Gastroesophageal sphincter (tissue), 3 donors: ENCODE measurements around the gene TCP1.

Experiments used
- EP300 ChIP-seq: sonication (generic); formaldehyde crosslinking; IDR thresholded peaks from one replicate; pipeline ENCODE4 v1.6.1; 2017; ENCODE audit warnings: antibody characterized with exemption, mild to moderate bottlenecking
- POLR2A ChIP-seq, 2 donors: fragments of 450-650 bp; IDR thresholded peaks; one replicate each; pipeline ENCODE4 v1.6.1; 2017; ENCODE audit warnings: antibody characterized with exemption in 2 of 2, mild to moderate bottlenecking in 2 of 2, moderate library complexity in 1 of 2
- TF ChIP-seq, protein P1 (sequence below), 4 experiments: fragments of 200-600 bp in 2 of 4; fragments of 450-650 bp in 2 of 4; sonication (generic) in 1 of 4; IDR thresholded peaks; one replicate each; pipeline ENCODE4 v1.5.1; 2017 to 2019; ENCODE audit warnings: antibody characterized with exemption in 4 of 4, mild to moderate bottlenecking in 2 of 4, moderate library complexity in 2 of 4

DNA sequence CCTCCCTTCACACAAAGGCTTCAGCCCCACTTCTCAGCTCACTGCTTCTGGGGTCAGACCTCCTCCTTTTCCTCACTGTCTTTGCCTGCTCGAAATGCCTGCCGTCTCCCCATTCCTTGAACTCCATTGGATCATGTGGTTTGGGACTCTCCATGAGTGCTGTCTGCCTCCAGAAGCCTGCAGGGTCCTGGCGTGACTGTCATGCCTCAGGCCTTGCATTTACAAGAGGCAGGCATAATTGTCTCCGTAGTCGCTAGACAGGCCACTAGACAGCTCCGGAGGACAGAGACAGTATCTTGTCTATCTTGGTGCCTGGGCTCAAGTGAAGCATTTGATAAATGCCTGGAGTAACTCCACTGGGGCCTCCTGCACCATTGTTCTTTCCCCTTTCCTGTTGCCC is 26.0 kb upstream of the TCP1 start:
- TF ChIP-seq, protein P1, sequence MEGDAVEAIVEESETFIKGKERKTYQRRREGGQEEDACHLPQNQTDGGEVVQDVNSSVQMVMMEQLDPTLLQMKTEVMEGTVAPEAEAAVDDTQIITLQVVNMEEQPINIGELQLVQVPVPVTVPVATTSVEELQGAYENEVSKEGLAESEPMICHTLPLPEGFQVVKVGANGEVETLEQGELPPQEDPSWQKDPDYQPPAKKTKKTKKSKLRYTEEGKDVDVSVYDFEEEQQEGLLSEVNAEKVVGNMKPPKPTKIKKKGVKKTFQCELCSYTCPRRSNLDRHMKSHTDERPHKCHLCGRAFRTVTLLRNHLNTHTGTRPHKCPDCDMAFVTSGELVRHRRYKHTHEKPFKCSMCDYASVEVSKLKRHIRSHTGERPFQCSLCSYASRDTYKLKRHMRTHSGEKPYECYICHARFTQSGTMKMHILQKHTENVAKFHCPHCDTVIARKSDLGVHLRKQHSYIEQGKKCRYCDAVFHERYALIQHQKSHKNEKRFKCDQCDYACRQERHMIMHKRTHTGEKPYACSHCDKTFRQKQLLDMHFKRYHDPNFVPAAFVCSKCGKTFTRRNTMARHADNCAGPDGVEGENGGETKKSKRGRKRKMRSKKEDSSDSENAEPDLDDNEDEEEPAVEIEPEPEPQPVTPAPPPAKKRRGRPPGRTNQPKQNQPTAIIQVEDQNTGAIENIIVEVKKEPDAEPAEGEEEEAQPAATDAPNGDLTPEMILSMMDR (IDR thresholded peaks at IDR 0.05) = no peak
- TF ChIP-seq POLR2A (IDR thresholded peaks at IDR 0.05) (no peak), EP300 (no peak)
